Endothelial cell of umbilical vein (primary cell): ENCODE results near the gene RAD51B. TPM values are rescaled to one million over a fixed set of nuclear protein-coding genes. Genes with fewer than 3 reads are reported as not detected.

ENCODE experiments used
- BruUV-seq: library from RNA; stranded (reverse); fragments of 400-500 nt; replicated peaks from 2 replicates; lab custom pipeline; 2021; lab: Mats Ljungman, UMichigan
- CTCF ChIA-PET: fragments of 300-600, 350-600 bp; sonication (Branson Sonifier 250); formaldehyde crosslinking; loops from one replicate; lab custom pipeline; 2021; ENCODE audit warnings: antibody characterized with exemption, inconsistent platforms; lab: Charles Lee
- POLR2A ChIA-PET: fragments of 300-600, 350-600 bp; sonication (Branson Sonifier 250); formaldehyde crosslinking; loops from one replicate; lab custom pipeline; 2021; ENCODE audit warnings: antibody characterized with exemption, inconsistent platforms; lab: Charles Lee
- DNase-seq: peaks from one replicate; pipeline ENCODE4 v3.0.0-alpha.2; 2011; ENCODE audit warnings: low read depth, low spot score
- FAIRE-seq: peaks from 2 replicates; lab custom pipeline; 2011; peaks lifted over from hg19 to GRCh38; lab: Jason Lieb, UNC
- H2AFZ ChIP-seq: 2 replicates; pipeline ENCODE4 v1.6.0; 2012; ENCODE audit warnings: low read depth, low read length, control low read depth, inconsistent platforms
- H3K27ac ChIP-seq: 2 replicates; pipeline ENCODE4 v1.5.1; 2011; ENCODE audit warnings: low read depth, mild to moderate bottlenecking, control low read depth, low read length, moderate library complexity; ENCODE audit not compliant: insufficient read depth
- H3K27me3 ChIP-seq, 2 experiments: 2 replicates each; pipeline versions ENCODE4 v1.6.0 to v1.6.1; 2011; ENCODE audit warnings: low read length in 2 of 2, mixed read lengths in 1 of 2; ENCODE audit not compliant: control insufficient read depth in 2 of 2, insufficient read depth in 2 of 2
- H3K36me3 ChIP-seq, 2 experiments: 2 replicates in 1 of 2; 3 replicates in 1 of 2; pipeline ENCODE4 v1.5.1; 2011; ENCODE audit warnings: low read length in 2 of 2, mild to moderate bottlenecking in 1 of 2, moderate library complexity in 1 of 2; ENCODE audit not compliant: control insufficient read depth in 2 of 2, insufficient read depth in 2 of 2; ENCODE audit errors: extremely low read depth in 1 of 2
- H3K4me1 ChIP-seq: 3 replicates; pipeline ENCODE4 v1.5.1; 2011; ENCODE audit warnings: mild to moderate bottlenecking, low read length; ENCODE audit not compliant: control insufficient read depth, insufficient read depth; ENCODE audit errors: extremely low read depth
- H3K4me2 ChIP-seq: 2 replicates; pipeline ENCODE4 v1.6.1; 2011; ENCODE audit warnings: low read length, control low read depth, mixed read lengths; ENCODE audit not compliant: insufficient read depth
- H3K4me3 ChIP-seq, 3 experiments: fragments of 200-600 bp in 1 of 3; sonication (generic), shearing (Covaris generic) in 1 of 3; replicated peaks in 1 of 3; 2 replicates each; pipeline ENCODE4 v1.5.1; 2011 to 2016; ENCODE audit warnings: control low read depth in 3 of 3, low read length in 3 of 3, mild to moderate bottlenecking in 2 of 3, inconsistent platforms in 1 of 3, low read depth in 1 of 3, moderate library complexity in 1 of 3; ENCODE audit not compliant: insufficient read depth in 1 of 3
- H3K79me2 ChIP-seq: 2 replicates; pipeline ENCODE4 v1.6.0; 2012; ENCODE audit warnings: low read length, inconsistent platforms; ENCODE audit not compliant: control insufficient read depth, insufficient read depth
- H3K9ac ChIP-seq: replicated peaks from 2 replicates; pipeline ENCODE3; 2011; ENCODE audit warnings: low read length, control low read depth; ENCODE audit not compliant: insufficient read depth; ENCODE audit errors: extremely low read depth
- H3K9me1 ChIP-seq: replicated peaks from 3 replicates; pipeline ENCODE4 v1.6.0; 2011; ENCODE audit warnings: mild to moderate bottlenecking, low read length; ENCODE audit not compliant: control insufficient read depth, insufficient read depth; ENCODE audit errors: extremely low read depth
- H3K9me3 ChIP-seq: replicated peaks from 2 replicates; pipeline ENCODE4 v1.5.1; 2012; ENCODE audit warnings: low read length, inconsistent platforms; ENCODE audit not compliant: control insufficient read depth, insufficient read depth
- H4K20me1 ChIP-seq: replicated peaks from 2 replicates; pipeline ENCODE3; 2011; ENCODE audit warnings: mild to moderate bottlenecking, low read length; ENCODE audit not compliant: control insufficient read depth, insufficient read depth; ENCODE audit errors: extremely low read depth
- CTCF ChIP-seq, 2 donors: IDR thresholded peaks; 1 replicate in 1 of 2; 2 replicates in 1 of 2; pipeline ENCODE4 v1.5.1; 2011; ENCODE audit warnings: low read length in 2 of 2, mild to moderate bottlenecking in 2 of 2, moderate library complexity in 2 of 2, control low read depth in 1 of 2, inconsistent platforms in 1 of 2, low read depth in 1 of 2; ENCODE audit not compliant: insufficient read depth in 1 of 2; ENCODE audit errors: extremely low read depth in 1 of 2
- EZH2 ChIP-seq: IDR thresholded peaks from 2 replicates; pipeline ENCODE4 v1.6.1; 2012; ENCODE audit warnings: borderline replicate concordance, low read depth, mild to moderate bottlenecking, moderate library complexity, low read length, inconsistent platforms; ENCODE audit not compliant: severe bottlenecking
- FOS ChIP-seq: IDR thresholded peaks from 2 replicates; pipeline ENCODE4 v1.6.1; 2011; ENCODE audit warnings: mild to moderate bottlenecking, low read length, moderate library complexity, borderline replicate concordance; ENCODE audit not compliant: insufficient read depth
- GATA2 ChIP-seq: IDR thresholded peaks from 2 replicates; pipeline ENCODE4 v1.7.0; 2011; ENCODE audit warnings: low read depth, mild to moderate bottlenecking, moderate library complexity, mixed read lengths, low read length; ENCODE audit not compliant: insufficient read length, insufficient read depth
- JUN ChIP-seq: IDR thresholded peaks from 2 replicates; pipeline ENCODE4 v1.6.1; 2011; ENCODE audit warnings: borderline replicate concordance, low read depth; ENCODE audit not compliant: insufficient read length, insufficient read depth
- MAX ChIP-seq: IDR thresholded peaks from 2 replicates; pipeline ENCODE4 v1.6.1; 2011; ENCODE audit not compliant: insufficient read depth, insufficient read length
- MYC ChIP-seq: IDR thresholded peaks from one replicate; pipeline ENCODE4 v1.6.1; 2011; ENCODE audit warnings: mild to moderate bottlenecking, low read depth, low read length
- POLR2A ChIP-seq: IDR thresholded peaks from 2 replicates; pipeline ENCODE4 v1.6.1; 2012; ENCODE audit warnings: low read depth, mild to moderate bottlenecking, control low read depth, low read length
- POLR2AphosphoS5 ChIP-seq: IDR thresholded peaks from 2 replicates; pipeline ENCODE4 v1.6.1; 2012; ENCODE audit warnings: low read depth, mild to moderate bottlenecking, control low read depth, low read length, moderate library complexity; ENCODE audit not compliant: insufficient read depth
- dilution Hi-C: fragments of 300-500 bp; cut with MboI; formaldehyde crosslinking; loops from one replicate; pipeline ENCODE4 v1.15.0; 2019; ENCODE audit warnings: low sequenced_read_pairs; ENCODE audit not compliant: extremely low pct_ligation_motif_present
- intact Hi-C: fragments of 100-400 bp; cut with micrococcal nuclease; formaldehyde crosslinking; loops from one replicate; pipeline ENCODE4 v1.10.0; 2022
- polyA plus RNA-seq, 4 experiments: library from polyadenylated mRNA; depleted of rRNA in 3 of 4; stranded (reverse) in 3 of 4; unstranded in 1 of 4; fragments of >200 nt; gene quantifications; 2 replicates each; pipeline versions ENCODE4 v1.2.1 to v1.2.3, GENCODE V29; 2011 to 2012; ENCODE audit warnings: missing spikeins in 1 of 4
- total RNA-seq: library from RNA; stranded (reverse); gene quantifications from 2 replicates; pipeline ENCODE4 v1.2.3, GENCODE V29; 2021

The RAD51B gene
- total and polyA plus RNA-seq, 2 donors (not counting 3 experiments of a cell fraction or from before 2014, with no cell fraction given) = 3.9 to 19.0 TPM

GRCh38 chr14:68062651-68063050 is 243.1 kb downstream of the RAD51B start:
- FAIRE-seq (no peak), DNase-seq (no peak)
- intact Hi-C loops (no loop called here), dilution Hi-C loops (no loop called here)
- no peaks in the 10 kb centered on the region for H3K27me3 ChIP-seq
- H3K4me1 ChIP-seq = no peaks in the 10 kb centered on the region
- no peaks in the 10 kb centered on the region for H3K79me2 ChIP-seq
- no peak overlapping the region for H3K27ac ChIP-seq
- ChIA-PET POLR2A (no interaction called here), CTCF (no interaction called here)
- no peaks in the 10 kb centered on the region for H4K20me1 ChIP-seq
- H3K9me1 ChIP-seq = no peaks in the 10 kb centered on the region
- no peaks in the 10 kb centered on the region for H3K9me3 ChIP-seq
- TF ChIP-seq POLR2AphosphoS5 (no peak), MAX (no peak), CTCF (IDR thresholded peaks at IDR 0.05; ENCODE audit: extremely low read depth in 1 of 2, insufficient read depth in 1 of 2, low read depth in 1 of 2, low read length in 2 of 2) (no peak), FOS (no peak)
- H3K9ac ChIP-seq = no peak overlapping the region
- no TSS peak for BruUV-seq
- no peak overlapping the region for H2AFZ ChIP-seq
- H3K36me3 ChIP-seq = no peaks in the 10 kb centered on the region
- no peak overlapping the region for H3K4me2 ChIP-seq
- no peak overlapping the region for H3K4me3 ChIP-seq

- H3K4me3 ChIP-seq = no peak overlapping the region
- H3K9me3 ChIP-seq = no peaks in the 10 kb centered on the region
- no peaks in the 10 kb centered on the region for H3K79me2 ChIP-seq
- FAIRE-seq (no peak), DNase-seq (no peak)
- ChIA-PET POLR2A (no interaction called here), CTCF (interaction anchor here (0.6 kb wide), 1 partner anchor 829 kb away, joined by 3 read pairs; no protein-coding TSS in a partner anchor)
- TF ChIP-seq POLR2AphosphoS5 = no peak
- TF ChIP-seq MYC = no peak
- TF ChIP-seq MAX = no peak
- no peak for TF ChIP-seq FOS
- no peak for TF ChIP-seq JUN
- TF ChIP-seq CTCF (IDR thresholded peaks at IDR 0.05; ENCODE audit: extremely low read depth in 1 of 2, insufficient read depth in 1 of 2, low read depth in 1 of 2, low read length in 2 of 2) = no peak
- no peak for TF ChIP-seq EZH2
- TF ChIP-seq POLR2A = no peak
- no peak for TF ChIP-seq GATA2
- no TSS peak for BruUV-seq
- no peaks in the 10 kb centered on the region for H4K20me1 ChIP-seq
- no peaks in the 10 kb centered on the region for H3K9me1 ChIP-seq
- no peak overlapping the region for H3K9ac ChIP-seq
- no peaks in the 10 kb centered on the region for H3K4me1 ChIP-seq
- no peaks in the 10 kb centered on the region for H3K27me3 ChIP-seq
- dilution Hi-C loops = no loop called here
- H3K27ac ChIP-seq = no peak overlapping the region
- H3K36me3 ChIP-seq = no peaks in the 10 kb centered on the region
- H3K4me2 ChIP-seq = no peak overlapping the region
- no peak overlapping the region for H2AFZ ChIP-seq
- intact Hi-C loops = no loop called here
These were observed 245.7 kb downstream of the RAD51B start for GRCh38 chr14:68065322-68065721.
